Measurements from ENCODE around the gene LMAN1L. TPM values are rescaled to one million over a fixed set of nuclear protein-coding genes. Genes with fewer than 3 reads are reported as not detected.

Gene LMAN1L
- total and polyA plus RNA-seq, 4 donors: 0.08 TPM; not detected in 3

- Histone ChIP-seq H3K27ac (ENCODE audit: low read depth in 1 of 2, low read length in 2 of 2) (no peak overlapping the region), H3K4me1 (ENCODE audit: control insufficient read depth in 4 of 4, insufficient read depth in 4 of 4, low read length in 3 of 4) (peaks cover 0 to 1% (median 0%) of the 10 kb centered on the region in 4 donors), H3K36me3 (ENCODE audit: control insufficient read depth in 4 of 4, insufficient read depth in 3 of 4, low read depth in 1 of 4, low read length in 3 of 4) (no peaks in the 10 kb centered on the region), H3K9ac (ENCODE audit: low read depth in 1 of 2, low read length in 2 of 2) (no peak overlapping the region), H3K27me3 (ENCODE audit: control insufficient read depth in 4 of 4, insufficient read depth in 4 of 4, low read length in 3 of 4) (peaks cover 0 to 3% (median 1%) of the 10 kb centered on the region in 4 donors), H3K4me3 (ENCODE audit: low read depth in 1 of 3, low read length in 3 of 3) (no peak overlapping the region), H3K9me3 (ENCODE audit: control insufficient read depth in 4 of 4, low read length in 3 of 4) (no peaks in the 10 kb centered on the region)
- no peak for DNase-seq (ENCODE audit: low spot score)
- TF ChIP-seq HNF4A (conservative IDR thresholded peaks at IDR 0.05) (no peak), NR2F2 (IDR thresholded peaks at IDR 0.05) (no peak), YY1 (IDR thresholded peaks at IDR 0.05) (no peak), RXRA (IDR thresholded peaks at IDR 0.05) (no peak), CTCF (IDR thresholded peaks at IDR 0.05; ENCODE audit: low read depth, low read length, missing input control) (no peak), FOXA1 (IDR thresholded peaks at IDR 0.05) (no peak), FOXA2 (IDR thresholded peaks at IDR 0.05) (no peak)
- TF ChIP-seq, protein P1, sequence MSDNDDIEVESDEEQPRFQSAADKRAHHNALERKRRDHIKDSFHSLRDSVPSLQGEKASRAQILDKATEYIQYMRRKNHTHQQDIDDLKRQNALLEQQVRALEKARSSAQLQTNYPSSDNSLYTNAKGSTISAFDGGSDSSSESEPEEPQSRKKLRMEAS (IDR thresholded peaks at IDR 0.05): no peak
- WGBS: 78% methylated on average over 6 of the region's 6 CpGs
Measured at GRCh38 chr15:74828835-74829234, 16.2 kb downstream of the LMAN1L start.

GRCh38 chr15:74829486-74829885, 16.9 kb downstream of the LMAN1L start:
- H3K36me3 ChIP-seq (ENCODE audit: control insufficient read depth in 4 of 4, insufficient read depth in 3 of 4, low read depth in 1 of 4, low read length in 3 of 4): no peaks in the 10 kb centered on the region
- DNase-seq (ENCODE audit: low spot score): no peak
- peaks cover 0 to 1% (median 0%) of the 10 kb centered on the region in 4 donors for H3K4me1 ChIP-seq (ENCODE audit: control insufficient read depth in 4 of 4, insufficient read depth in 4 of 4, low read length in 3 of 4)
- TF ChIP-seq, protein P1 (IDR thresholded peaks at IDR 0.05): no peak
- no peak for TF ChIP-seq JUND (IDR thresholded peaks at IDR 0.05)
- no peak for TF ChIP-seq EGR1 (IDR thresholded peaks at IDR 0.05; ENCODE audit: low read depth in 2 of 2)
- no peak for TF ChIP-seq SP1 (IDR thresholded peaks at IDR 0.05)
- TF ChIP-seq GABPA (IDR thresholded peaks at IDR 0.05 in 1 of 2, conservative IDR thresholded peaks at IDR 0.05 in 1 of 2): no peak
- TF ChIP-seq NR2F2 (IDR thresholded peaks at IDR 0.05): no peak
- no peak for TF ChIP-seq RXRA (IDR thresholded peaks at IDR 0.05)
- TF ChIP-seq HNF4A (conservative IDR thresholded peaks at IDR 0.05): no peak
- TF ChIP-seq FOXA1 (IDR thresholded peaks at IDR 0.05): no peak
- no peak for TF ChIP-seq ZBTB33 (IDR thresholded peaks at IDR 0.05)
- TF ChIP-seq, protein P2, sequence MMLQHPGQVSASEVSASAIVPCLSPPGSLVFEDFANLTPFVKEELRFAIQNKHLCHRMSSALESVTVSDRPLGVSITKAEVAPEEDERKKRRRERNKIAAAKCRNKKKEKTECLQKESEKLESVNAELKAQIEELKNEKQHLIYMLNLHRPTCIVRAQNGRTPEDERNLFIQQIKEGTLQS (IDR thresholded peaks at IDR 0.05): no peak
- no peak for TF ChIP-seq HNF4G (IDR thresholded peaks at IDR 0.05)
- no peak for TF ChIP-seq FOXA2 (IDR thresholded peaks at IDR 0.05)
- TF ChIP-seq CTCF (IDR thresholded peaks at IDR 0.05; ENCODE audit: low read depth, low read length, missing input control): no peak
- H3K9ac ChIP-seq (ENCODE audit: low read depth in 1 of 2, low read length in 2 of 2): no peak overlapping the region
- 78% methylated on average over 3 of the region's 3 CpGs for WGBS
- peaks cover 0 to 3% (median 1%) of the 10 kb centered on the region in 4 donors for H3K27me3 ChIP-seq (ENCODE audit: control insufficient read depth in 4 of 4, insufficient read depth in 4 of 4, low read length in 3 of 4)
- no peak overlapping the region for H3K27ac ChIP-seq (ENCODE audit: low read depth in 1 of 2, low read length in 2 of 2)
- H3K4me3 ChIP-seq (ENCODE audit: low read depth in 1 of 3, low read length in 3 of 3): no peak overlapping the region
- H3K9me3 ChIP-seq (ENCODE audit: control insufficient read depth in 4 of 4, low read length in 3 of 4): no peaks in the 10 kb centered on the region
